Measurements from ENCODE around the gene CES4A.

- TF ChIP-seq EZH2 (IDR thresholded peaks at IDR 0.05) (no peak), CTCF (IDR thresholded peaks at IDR 0.05) (no peak), EZH2phosphoT487 (IDR thresholded peaks at IDR 0.05) (no peak)
Measured at GRCh38 chr16:66973716-66974115, 14.7 kb upstream of the CES4A start.
